GM21786 (cell line): ENCODE data around the gene ARFRP1.

Experiments
- ATAC-seq: cut with Tn5 transposase; IDR thresholded peaks from one replicate; pipeline ENCODE4 v1.9.1; 2021; ENCODE audit not compliant: unreplicated experiment

ARFRP1 gene, protein sequence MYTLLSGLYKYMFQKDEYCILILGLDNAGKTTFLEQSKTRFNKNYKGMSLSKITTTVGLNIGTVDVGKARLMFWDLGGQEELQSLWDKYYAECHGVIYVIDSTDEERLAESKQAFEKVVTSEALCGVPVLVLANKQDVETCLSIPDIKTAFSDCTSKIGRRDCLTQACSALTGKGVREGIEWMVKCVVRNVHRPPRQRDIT

DNA sequence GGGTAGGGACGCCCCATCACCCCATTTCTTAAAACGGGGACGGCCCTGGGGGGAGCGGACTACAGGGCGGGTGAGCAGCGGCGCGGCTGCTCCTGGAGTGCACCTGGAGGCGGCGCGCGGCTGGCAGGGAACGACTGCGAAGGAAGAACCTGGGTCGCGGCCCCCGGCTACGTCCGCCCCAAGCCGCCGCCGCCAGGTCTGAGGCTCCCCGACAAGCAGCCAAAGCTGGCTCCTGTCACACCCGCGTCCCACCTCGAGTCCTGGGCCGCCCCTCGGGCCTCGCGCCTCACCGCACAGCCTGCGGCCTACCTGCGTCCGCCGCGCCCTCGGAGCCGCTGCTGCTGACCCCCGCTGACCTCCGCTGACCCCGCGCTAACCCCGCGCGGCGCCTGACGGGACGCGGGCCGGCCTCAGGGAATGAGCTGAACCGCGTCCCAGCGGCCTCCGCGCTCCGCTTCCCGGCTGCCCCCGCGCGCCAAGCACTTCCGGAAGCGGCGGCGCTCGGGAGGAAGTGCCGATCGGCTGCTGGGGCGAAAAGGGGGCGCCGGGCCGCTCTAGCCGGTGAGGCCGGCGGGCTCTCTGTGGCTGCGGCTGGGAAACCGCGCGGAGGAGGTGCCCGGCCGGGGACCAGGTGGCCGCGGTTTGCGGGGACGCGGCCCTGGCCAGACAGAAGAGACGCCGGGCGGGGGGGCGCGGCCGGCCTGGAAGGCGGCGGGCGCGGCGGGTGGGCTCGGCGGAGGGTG lies at the start of gene ARFRP1, which contains the start of gene ZGPAT:
TSS of gene ARFRP1 (minus strand) at position 419 of the 743 bp plus-strand sequence. CDS start 885 bp downstream, outside the sequence.
TSS of gene ZGPAT (plus strand) at position 482 of the 743 bp plus-strand sequence. CDS start 542 bp downstream, outside the sequence.
- ATAC-seq, result peak; percentile 58

DNA sequence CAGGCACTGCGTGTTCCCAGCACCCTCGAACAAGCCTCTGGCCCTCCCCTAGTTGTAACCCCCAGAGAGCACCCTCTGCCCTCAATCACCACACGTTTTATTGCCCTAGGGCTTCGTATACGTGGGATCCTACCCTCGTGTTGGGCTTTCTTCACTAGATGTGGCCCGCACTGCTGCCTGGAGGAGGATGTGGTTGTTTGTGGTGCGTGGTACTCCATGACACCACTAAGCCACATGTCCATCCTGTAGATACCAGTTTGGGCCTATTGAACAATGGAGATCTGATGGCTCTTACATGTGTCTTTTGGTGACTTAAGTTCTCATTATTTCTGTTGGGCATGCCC lies 48.8 kb upstream of the ARFRP1 start:
- no peak for ATAC-seq

DNA sequence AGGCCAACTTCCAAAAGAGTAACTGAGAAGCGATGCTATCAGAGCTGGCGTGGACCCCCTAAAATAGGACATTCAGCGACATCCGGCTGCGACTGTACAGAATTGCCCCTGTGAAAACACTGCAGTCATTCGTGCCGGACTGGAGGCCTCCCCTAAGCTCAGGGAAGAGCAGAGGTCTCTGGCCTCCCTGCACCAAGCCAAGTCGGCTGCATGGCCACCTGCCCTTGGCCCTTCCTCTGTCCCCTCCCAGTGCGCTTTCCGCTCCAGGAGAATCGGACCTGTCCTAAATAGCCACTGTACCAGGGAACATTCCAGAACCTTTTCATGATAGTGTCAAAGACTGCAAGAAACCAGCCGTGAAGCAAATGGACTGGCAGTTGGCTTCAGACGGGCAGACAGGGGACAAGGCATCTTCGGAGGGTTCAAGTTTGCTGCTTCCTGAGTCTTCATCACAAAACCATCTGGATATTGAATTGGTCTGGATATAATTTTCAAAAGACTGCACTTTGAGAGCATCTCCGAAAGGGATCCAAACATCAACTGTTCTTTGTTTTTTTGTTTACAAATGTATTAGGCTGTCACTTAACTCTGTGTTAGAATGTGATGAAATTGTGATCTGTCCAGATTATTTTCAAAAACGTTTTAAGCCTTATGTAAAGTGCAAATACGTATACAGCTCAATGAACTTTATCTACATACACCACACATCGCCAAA lies 48.3 kb upstream of the ARFRP1 start:
- no peak for ATAC-seq

DNA sequence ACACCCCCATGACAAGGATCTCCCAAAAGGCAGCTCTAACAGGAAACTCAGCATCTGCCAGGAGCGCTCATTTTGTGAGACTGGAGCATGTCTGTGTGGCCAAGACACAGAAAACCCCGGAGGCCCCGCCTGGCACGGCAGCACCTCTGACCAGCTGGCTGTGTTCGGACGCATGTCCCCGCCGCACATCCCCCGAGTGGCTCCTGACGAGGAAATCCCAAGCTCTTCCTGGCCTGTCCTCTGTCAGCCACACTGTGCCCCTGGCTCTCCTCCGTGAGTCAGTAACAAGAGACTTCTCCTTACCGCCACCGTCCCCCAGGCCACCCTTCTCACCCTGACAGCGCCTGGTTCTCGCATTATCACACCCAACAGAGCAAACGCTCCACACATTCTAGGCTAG lies 46.2 kb upstream of the ARFRP1 start:
- no peak for ATAC-seq

DNA sequence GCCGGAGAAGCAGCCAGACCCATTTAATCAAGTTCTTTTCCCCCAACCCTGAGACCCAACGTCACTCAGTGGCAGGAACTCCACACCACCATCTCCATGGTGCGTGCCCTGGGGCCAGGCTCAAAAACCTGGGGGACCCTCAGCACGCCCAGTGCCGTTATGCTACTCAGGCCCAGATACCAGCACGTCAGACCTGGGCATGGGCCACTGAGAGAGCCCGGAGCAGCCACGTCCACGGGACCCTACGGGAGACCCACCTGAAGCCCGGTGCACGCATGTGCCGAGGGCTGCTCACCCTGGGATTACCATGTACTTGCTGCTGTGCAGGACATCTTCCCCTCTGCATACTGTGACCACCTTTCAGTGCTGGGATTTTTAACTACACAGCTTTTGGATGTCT lies 45.6 kb upstream of the ARFRP1 start:
- ATAC-seq, result no peak

DNA sequence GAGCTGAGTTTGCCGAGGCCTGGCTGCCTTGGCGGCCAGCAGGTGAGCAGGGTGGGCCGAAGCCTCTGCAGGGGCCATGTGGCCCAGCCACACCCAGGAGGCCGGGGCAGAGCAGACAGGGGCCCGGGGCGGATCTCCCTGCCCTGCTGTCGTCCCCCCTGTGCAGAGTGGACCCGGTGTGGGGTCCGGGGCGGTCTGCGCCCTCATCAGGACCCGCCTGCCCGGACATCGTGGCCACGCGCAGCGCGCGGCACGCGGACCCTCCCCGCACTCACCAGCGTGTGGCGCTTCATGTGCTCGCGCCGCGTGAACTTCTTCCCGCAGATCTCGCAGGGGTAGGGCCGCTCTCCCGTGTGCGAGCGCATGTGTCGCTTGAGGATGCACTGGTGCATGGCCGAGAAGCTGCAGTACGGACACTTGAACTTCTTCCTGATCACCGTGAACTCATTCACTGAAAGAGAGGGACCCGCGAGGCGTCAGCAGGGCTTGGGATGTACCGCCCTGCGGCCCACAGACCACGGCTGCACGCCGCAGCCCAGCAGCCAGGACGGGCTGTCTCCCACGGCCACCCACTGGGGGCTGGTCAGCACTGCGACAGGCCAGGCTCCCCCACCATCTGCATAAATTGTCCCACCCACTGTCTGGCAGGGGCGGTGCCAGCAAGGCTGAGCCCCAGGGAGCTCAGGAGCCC lies 44.8 kb upstream of the ARFRP1 start:
- ATAC-seq, result no peak

DNA sequence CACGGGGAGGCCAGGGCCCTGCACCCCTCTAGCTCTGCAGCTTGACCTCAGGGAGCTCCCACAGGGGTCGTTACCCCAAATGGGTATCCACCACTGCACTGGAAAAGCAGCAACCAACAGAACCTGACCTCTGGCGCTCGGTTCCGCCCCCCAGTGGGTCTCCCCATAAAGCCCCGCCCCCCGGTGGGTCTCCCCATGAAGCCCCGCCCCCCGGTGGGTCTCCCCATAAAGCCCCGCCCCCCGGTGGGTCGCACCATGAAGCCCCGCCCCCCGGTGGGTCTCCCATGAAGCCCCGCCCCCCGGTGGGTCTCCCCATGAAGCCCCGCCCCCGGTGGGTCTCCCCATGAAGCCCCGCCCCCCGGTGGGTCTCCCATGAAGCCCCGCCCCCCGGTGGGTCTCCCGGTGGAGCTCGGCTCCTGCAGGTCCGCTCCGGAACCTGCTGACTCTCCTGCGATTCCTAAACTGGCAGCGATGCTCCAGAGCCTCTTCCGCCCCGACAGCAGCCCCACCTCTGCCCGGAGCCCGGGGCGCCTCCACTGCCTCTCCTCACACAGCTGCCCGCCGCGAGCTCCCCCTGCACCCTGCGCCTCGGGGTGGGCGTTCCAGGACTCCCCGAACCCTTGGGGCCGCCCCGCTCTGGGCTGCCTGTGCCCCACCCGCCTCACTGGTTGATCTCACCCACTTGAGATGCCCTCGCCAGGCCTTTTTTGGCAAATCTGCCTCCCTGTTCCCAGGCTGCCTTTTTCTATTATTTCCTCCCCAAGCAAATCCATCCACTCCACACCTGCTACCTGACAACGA lies 43.9 kb upstream of the ARFRP1 start:
- ATAC-seq, result no peak

DNA sequence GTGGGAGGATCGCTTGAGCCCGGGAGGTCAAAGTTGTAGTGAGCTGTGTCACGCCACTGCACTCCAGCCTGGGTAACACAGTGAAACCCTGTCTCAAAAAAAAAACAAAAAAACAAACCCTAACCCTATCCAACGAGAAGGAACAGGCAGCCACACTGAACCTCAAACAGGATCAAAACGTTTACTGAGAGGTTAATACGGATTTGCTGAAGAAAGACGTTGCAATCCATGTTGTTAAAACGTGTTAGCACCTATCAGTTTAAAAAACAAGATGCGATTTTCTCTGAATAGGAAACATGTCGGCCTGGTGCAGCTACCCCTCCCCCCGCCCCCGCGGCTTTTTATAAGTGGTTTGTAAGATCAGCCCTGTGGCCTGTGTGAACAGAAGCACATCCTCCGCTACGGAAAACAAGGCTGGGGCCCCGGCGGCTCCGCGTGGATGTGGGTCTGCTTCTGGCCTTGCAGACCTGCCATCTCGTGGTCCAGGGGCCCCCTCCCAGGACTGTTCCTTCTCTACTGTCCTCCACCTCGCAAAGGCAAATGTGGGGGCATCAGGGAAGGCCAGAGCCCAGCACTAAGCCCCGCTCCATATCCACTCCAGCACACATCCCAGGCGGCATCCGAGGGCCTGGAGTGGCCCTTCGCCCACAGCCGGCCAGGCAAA lies 43.2 kb upstream of the ARFRP1 start:
- ATAC-seq, result no peak

DNA sequence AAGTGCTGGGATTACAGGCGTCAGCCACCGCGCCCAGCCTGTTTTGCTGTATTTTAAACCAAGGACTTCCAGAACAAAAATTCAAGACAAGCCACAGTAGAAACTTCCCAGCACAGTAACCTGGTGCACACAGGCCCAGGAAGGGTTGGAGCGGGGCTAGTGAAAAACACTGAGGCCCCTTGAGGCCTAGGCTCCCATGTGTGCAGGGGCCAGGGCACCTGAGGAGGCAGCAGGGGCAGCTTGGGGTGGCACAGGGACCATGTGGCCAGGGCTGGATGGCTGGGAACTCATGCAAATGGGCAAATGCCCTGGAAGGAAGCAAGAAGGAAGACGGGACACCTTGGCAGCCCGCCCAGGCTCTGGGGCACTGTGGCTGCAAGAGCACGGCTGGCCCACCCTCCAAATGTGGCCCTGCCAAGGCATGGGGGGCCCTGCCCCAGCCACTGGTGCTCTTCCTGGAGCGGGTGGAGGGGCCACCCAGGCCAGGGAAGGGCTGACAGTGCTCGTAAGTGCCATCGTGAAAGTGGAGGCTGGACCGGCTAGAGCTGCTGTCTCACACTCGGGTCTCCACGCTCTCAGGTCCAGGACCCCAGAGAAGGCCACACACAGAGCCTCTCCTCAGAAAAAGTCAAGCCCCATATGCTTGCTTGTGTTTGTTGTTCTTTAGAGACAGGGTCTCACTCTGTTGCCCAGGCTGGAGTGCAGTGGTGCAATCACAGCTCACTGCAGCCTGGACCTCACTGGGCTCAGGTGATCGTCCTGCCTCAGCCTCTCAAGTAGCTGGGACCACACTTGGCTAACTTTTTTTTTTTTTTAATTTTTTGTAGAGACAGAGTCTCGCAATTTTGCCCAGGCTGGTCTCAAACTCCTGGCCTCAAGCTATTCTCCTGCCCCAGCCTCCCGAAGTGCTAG lies 42.1 kb upstream of the ARFRP1 start:
- no peak for ATAC-seq

DNA sequence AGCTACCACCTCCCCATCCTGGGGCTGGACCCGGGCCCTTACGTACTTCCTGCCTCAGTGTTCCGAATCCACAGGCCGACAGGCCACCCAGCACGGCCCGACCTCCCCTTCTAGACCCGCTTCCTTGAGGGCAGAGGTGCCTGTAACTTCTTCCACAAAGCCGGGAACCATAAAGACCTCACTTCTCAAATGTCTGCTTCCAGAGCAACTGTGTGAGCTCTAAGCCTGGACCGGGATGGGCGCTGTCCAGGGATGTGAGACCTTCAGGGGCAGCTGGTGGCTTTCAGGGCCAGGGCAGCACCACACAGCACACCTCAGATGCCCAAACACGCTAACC lies 41.1 kb upstream of the ARFRP1 start:
- no peak for ATAC-seq

DNA sequence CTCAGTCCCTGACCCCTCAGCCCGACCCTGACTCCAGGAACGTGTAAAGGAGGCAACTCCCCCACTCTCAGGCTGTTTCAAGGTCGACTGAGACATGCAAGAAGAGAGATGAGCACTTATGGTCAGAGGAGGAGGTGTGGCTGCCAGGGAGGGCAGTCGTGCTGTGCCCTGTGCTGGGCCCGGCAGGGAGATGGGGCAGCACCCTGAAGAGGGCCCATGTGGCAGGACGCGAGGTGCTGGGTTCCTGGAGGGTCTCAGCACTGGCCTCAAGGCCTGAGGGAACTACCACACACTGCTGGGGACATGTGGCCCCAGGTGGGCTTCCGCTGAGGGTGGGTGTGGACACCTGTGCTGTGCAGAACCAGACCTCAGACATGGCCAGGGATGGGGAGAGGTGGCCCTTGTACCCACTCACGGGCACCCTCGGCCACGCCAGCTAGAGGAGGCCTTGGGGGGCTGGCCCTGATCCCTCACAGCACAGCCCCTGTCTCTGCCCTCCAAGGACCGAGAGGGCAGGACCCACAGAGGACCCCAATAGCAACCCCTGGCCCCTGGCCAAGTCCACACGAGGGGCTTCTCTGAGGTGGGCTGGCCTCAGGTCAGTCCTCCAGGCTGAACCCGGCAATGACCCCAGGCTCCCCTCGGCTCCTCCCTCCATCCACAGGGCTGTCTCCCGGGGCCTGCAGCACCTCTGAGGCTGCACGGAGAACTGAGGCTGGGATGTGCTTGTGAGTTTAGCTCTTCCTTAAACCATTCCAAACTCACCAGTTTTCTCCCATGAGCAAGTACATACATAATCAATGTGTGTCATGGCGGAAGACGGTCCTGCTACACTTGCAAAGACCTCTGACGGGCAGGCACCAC lies 40.5 kb upstream of the ARFRP1 start:
- ATAC-seq, result no peak

DNA sequence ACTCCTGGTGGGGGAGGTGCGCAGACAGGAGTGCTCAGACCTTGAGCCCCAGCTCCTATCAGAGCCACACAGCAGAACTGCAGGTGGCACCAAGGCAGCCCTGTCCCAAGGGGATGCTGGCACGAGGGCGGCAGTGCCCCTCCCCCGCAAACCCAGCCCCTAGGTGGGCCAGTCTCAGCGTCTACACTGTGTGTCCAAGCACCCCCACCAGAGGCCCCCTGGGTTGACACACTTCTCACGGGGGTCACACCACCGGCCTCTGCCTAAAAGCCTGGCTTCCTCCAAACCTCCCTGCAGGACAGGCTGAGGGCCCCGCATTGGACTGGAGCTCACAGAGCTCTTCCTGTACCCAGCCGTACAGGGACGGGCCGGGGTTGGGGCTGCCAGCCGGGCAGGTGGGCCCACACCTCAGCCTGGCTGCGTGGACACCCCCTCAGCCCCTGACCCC lies 39.9 kb upstream of the ARFRP1 start:
- ATAC-seq, result no peak

DNA sequence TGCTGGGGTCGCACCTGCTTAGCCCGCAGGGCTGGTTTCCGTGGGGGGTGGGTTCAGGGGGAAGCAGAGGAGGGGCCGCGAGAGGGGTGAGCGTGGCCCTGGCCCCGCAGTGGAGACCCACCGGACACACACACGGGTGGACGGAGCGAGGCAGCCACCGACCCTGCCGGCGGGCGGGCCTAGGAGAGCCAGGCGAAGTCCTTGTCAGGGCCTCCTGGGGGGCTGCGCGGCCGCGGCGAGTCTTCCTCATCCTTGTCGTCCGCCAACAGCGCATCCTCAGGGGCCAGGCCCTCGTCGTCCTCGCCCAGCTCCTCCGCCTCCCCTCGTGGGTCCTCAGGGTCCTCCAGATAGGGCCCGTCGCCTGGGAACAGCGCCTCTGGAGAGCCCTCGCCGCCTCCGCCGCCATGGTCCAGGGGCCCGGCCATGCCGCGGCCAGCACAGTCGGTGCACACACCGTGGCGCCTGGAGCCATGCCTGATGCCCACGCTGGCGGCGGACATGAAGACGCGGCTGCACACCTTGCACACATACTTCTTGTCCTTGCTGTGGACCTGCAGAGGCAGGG lies 39.1 kb upstream of the ARFRP1 start:
- ATAC-seq, result no peak

DNA sequence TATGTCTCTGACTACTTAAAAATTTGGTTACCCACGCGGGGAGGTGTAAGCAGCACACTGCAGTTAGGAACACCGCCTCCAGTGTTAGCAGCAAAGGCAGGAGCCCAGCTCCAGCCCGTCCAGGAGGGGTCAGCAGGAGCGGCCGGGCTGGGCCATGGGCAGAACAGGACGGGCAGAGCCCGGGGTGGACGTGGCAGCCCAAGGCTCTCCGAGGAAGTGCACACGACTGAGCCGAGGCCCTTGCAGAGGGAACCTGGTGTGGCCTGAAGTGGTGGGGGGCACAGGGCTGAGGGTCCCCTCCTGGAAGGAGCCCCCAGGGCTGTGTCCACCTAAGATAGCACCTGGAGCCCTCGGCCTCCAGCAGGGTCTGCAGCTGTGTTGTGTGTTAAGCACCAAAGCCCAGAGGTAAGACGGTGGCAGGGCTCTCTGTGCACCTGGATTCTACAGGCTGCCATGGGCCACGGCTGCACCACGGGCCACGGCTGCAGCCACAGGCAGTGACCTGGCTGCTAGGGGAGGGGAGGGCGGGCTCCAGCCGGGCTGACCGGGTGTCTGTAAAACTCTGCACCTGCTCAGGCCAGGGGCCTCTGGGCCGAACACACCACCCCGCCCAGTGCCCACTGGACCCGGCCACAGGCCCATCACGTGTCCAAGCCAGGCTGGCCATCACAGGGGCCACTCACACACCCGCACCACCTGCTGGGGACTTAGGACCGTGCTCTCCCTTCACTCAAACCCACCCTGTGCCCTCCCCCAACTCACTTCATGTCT lies 38.4 kb upstream of the ARFRP1 start:
- ATAC-seq, result no peak

DNA sequence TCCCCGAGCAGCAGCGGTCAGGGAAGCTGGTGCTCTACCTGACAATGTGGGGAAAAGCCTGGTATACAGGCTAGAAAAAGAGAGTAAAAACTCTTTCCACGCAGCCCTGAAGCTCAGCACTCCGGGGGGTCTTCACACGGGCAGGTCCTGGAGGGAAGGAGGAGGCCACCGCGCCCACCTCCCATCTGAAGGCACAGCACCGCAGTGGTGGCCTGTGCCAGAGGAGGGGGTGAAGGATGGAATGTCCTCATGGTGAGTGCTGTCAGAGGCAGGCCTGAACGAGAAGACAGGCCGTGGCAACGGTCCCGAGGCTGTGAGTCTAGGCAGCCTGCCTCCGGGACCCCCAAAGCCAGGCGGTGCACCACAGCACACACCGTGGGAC lies 37.6 kb upstream of the ARFRP1 start:
- ATAC-seq, result no peak

DNA sequence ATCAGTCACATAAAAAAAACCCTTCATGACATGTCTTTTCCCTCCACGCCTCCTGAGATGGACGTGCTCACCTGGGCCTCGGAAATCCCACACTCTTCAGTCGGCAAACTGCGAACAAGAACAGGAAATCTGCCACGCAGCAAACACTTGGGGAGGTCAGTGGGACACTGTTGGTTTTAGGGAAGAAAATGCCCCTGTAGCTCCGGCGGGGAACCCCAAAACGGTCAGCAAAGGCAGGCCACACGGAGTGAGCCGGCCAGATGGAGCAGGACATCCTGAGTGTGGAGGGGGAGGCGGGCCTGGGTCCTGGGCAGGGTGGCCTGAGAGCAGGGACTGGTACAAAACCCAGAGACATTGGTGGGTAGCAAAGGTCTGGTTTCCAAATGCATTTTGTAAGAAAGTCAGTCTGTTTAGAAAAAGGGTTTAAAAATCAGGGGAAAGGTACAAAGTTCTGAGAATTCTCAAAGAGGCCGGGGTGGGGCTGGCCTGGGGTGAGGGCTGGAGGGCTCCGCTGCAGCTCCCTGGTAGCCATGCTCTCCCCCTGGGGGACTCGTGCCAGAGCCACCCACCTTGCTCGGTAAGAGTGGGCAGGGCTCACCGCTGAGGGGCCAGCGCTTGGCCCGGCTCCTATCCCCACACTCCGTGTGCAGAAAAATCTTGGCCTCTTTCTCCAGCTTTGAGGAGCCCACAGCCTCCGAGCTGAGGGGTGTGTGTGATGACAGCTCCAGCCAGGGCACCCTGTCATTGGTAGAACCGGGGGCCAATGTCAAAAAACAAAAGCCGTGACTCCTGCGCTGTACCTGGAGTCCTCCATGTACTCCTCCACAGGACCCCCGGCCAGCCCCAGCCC lies 37.0 kb upstream of the ARFRP1 start:
- ATAC-seq, result no peak
